ENCODE data around the gene TMEM131. TPM values are rescaled to one million over a fixed set of nuclear protein-coding genes. Genes with fewer than 3 reads are reported as not detected.

TMEM131 gene
- total and polyA plus RNA-seq, 2 of the 8 experiments (the other 6 are each of a cell fraction or from before 2014, with no cell fraction given), result 9.7 to 22.9 TPM

DNA sequence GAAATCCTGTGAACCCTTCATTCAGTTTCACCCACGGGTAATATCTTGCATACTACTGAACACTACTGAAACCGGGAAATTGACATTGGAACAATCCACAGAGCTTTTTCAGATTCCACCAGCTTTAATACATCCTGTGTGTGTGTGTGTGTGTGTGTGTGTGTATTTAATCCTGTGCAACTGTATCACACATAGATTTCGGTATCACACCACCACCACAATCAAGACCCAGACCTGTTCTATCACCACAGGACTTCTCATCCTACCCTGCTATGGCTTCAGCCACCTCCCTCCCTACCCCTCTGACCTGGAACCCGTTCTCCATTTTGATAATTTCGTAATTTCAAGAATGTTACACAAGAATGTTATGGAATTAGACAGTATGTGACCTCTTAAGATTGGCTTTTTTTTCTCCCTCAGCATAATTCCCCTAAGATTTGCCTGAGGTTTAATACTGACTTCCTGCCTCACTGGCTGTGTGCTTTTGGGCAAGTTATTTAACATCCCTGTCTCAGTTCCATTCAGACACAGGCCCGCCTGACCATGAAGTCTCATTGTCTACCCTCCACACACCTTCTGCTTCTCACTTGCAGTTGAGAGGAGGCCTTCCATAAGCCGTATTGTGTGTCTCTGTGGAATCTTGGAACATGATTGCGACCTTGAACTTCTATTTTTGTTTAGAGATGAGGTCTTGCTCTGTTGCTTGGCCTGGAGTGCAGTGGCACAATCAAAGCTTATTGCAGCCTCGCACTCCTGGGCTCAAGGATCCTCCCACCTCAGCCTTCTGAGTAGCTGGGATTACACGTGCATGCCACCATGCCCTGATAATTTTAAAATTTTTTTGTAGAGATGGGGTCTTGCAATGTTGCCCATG is 14.4 kb upstream of the TMEM131 start (continued):
- TF ChIP-seq RNF2 (IDR thresholded peaks at IDR 0.05; ENCODE audit: borderline replicate concordance, low read depth, low read length, missing control alignments, poor library complexity, severe bottlenecking) (no peak), POLR2A (IDR thresholded peaks at IDR 0.05; ENCODE audit: control extremely low read depth in 1 of 2, low read depth in 2 of 2, low read length in 2 of 2) (no peak), KDM5A (IDR thresholded peaks at IDR 0.05; ENCODE audit: low read length) (no peak), TEAD4 (IDR thresholded peaks at IDR 0.05; ENCODE audit: low read depth, low read length) (no peak)

Measured in H1 (cell line).